ENCODE measurements around the gene TRIM59. TPM values are rescaled to one million over a fixed set of nuclear protein-coding genes. Genes with fewer than 3 reads are reported as not detected.
A peak's percentile ranks its signal among the peaks of the same experiment; 100 is the strongest.

The TRIM59 gene
- total and polyA plus RNA-seq, 10 of the 15 experiments (the other 5 are each of a cell fraction or from before 2014, with no cell fraction given) = 14.4 to 105 (median 33.3) TPM

DNA sequence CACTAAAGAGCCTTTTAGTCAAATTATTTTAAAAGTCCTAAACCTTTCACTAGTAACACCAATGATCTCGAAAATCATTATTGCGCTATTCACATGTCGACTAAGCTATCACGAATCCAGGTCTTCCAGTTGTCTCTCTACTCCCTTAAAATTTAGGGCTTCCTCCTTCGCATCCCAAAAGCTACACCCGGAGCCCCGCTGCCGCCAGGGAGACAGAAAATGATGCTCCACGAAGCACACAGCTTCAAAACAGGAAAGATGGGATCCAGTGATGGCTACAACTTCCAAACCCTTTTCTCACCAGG lies 50.8 kb downstream of the TRIM59 start:
- in situ Hi-C loops (cut with MboI) (no loop called here), intact Hi-C loops (cut with micrococcal nuclease; ENCODE audit: unreplicated experiment) (no loop called here)
- POLR2A ChIA-PET = interaction anchor here (0.7 to 2.8 kb wide), 4 partner anchors 9 to 50 kb away, joined by 3 to 34 read pairs (median 8); partner anchors contain the start of gene TRIM59
- SMC1A ChIA-PET (ENCODE audit: uncharacterized antibody, unreplicated experiment) = interaction anchor here (0.7 to 2.0 kb wide), 3 partner anchors 11 to 52 kb away, joined by 3 to 7 read pairs (median 6); no protein-coding TSS in a partner anchor
- no peaks in the 10 kb centered on the region for H3K4me1 ChIP-seq (ENCODE audit: control insufficient read depth, insufficient read depth, low read length)
- TF ChIP-seq POLR2AphosphoS2 (IDR thresholded peaks at IDR 0.05; ENCODE audit: low read depth, low read length) = 0 out of 2 replicates have a peak, but pooled peaks have one; percentile 19
- no peak for TF ChIP-seq YBX1 (IDR thresholded peaks at IDR 0.05)
- TF ChIP-seq EED (IDR thresholded peaks at IDR 0.05; ENCODE audit: low read depth) = no peak
- TF ChIP-seq, protein P1, sequence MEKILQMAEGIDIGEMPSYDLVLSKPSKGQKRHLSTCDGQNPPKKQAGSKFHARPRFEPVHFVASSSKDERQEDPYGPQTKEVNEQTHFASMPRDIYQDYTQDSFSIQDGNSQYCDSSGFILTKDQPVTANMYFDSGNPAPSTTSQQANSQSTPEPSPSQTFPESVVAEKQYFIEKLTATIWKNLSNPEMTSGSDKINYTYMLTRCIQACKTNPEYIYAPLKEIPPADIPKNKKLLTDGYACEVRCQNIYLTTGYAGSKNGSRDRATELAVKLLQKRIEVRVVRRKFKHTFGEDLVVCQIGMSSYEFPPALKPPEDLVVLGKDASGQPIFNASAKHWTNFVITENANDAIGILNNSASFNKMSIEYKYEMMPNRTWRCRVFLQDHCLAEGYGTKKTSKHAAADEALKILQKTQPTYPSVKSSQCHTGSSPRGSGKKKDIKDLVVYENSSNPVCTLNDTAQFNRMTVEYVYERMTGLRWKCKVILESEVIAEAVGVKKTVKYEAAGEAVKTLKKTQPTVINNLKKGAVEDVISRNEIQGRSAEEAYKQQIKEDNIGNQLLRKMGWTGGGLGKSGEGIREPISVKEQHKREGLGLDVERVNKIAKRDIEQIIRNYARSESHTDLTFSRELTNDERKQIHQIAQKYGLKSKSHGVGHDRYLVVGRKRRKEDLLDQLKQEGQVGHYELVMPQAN (conservative IDR thresholded peaks at IDR 0.05) = peak; percentile 46; the same call in 1 of the 2 replicates
- peak; percentile 24; the same call in 1 of the 2 replicates for TF ChIP-seq IKZF1 (conservative IDR thresholded peaks at IDR 0.05)
- TF ChIP-seq NR2C1 (IDR thresholded peaks at IDR 0.05) = no peak
- H3K79me2 ChIP-seq (ENCODE audit: control insufficient read depth, insufficient read depth, low read length) = peaks cover 64% of the 10 kb centered on the region
- no peaks in the 10 kb centered on the region for H4K20me1 ChIP-seq (ENCODE audit: control insufficient read depth, insufficient read depth)
- H3K4me3 ChIP-seq = peak overlapping the region; percentile 99
- RAD21 ChIA-PET (ENCODE audit: unreplicated experiment) = no interaction called here
- H2AFZ ChIP-seq (ENCODE audit: control insufficient read depth, low read depth, low read length) = peak overlapping the region; percentile 94
- no TSS peak for BruUV-seq (replicated peaks)
- H3K27me3 ChIP-seq (replicated peaks in 1 of 2; ENCODE audit: control insufficient read depth in 2 of 2, insufficient read depth in 2 of 2, low read length in 1 of 2) = no peaks in the 10 kb centered on the region
- no peaks in the 10 kb centered on the region for H3K9me3 ChIP-seq (replicated peaks; ENCODE audit: control insufficient read depth, insufficient read depth, low read length)
- no peak for FAIRE-seq
- H3K27ac ChIP-seq (ENCODE audit: control insufficient read depth, insufficient read depth) = peak overlapping the region; percentile 90
- no peak for ATAC-seq
- peak overlapping the region; percentile 78 for H3K4me2 ChIP-seq (ENCODE audit: control insufficient read depth, insufficient read depth)
- DNase-seq (ENCODE audit: low read depth, low spot score) = no peak
- WGBS (ENCODE audit: insufficient coverage, insufficient replicate concordance, low lambda C conversion rate, missing lambda C conversion rate) = under 1% methylated on average over 9 of the region's 9 CpGs
- peak overlapping the region; percentile 98 for H3K9ac ChIP-seq (ENCODE audit: control insufficient read depth, insufficient read depth, low read length)
- CTCF ChIA-PET = no interaction called here
- no peaks in the 10 kb centered on the region for H3K36me3 ChIP-seq (ENCODE audit: control insufficient read depth in 2 of 2, insufficient read depth in 2 of 2, low read length in 1 of 2)
